Trophoblast cell (in vitro differentiated cells and primary cell): ENCODE measurements around the gene EPHB1.
A peak's percentile ranks its signal among the peaks of the same experiment; 100 is the strongest.
"Not testable (repeated sequence)": the region's sequence is repeated elsewhere in the genome, so short reads cannot be mapped to it uniquely, and the experiment has no call there.

Source experiments
- DNase-seq, 2 donors: peaks; one replicate each; pipeline ENCODE4 v3.0.0-alpha.2; 2016
- H2AFZ ChIP-seq: 2 replicates; pipeline ENCODE4 v1.6.1; 2013; ENCODE audit warnings: low read length, moderate library complexity, mild to moderate bottlenecking; ENCODE audit not compliant: insufficient read depth, poor library complexity
- H2AK5ac ChIP-seq: 2 replicates; pipeline ENCODE4 v1.6.1; 2013; ENCODE audit warnings: mild to moderate bottlenecking, low read length
- H2BK120ac ChIP-seq: 2 replicates; pipeline ENCODE4 v1.6.1; 2013; ENCODE audit warnings: low read length, mild to moderate bottlenecking, moderate library complexity; ENCODE audit not compliant: insufficient read depth, poor library complexity
- H2BK12ac ChIP-seq: 2 replicates; pipeline ENCODE4 v1.6.1; 2013; ENCODE audit warnings: mild to moderate bottlenecking, low read length, moderate library complexity
- H2BK5ac ChIP-seq: 2 replicates; pipeline ENCODE4 v1.6.1; 2013; ENCODE audit warnings: low read length, low read depth, moderate library complexity, mild to moderate bottlenecking; ENCODE audit not compliant: poor library complexity
- H3K14ac ChIP-seq: 2 replicates; pipeline ENCODE4 v1.6.1; 2013; ENCODE audit warnings: mild to moderate bottlenecking, low read length
- H3K18ac ChIP-seq: 2 replicates; pipeline ENCODE4 v1.6.1; 2013; ENCODE audit warnings: mild to moderate bottlenecking, low read length
- H3K23ac ChIP-seq: 2 replicates; pipeline ENCODE4 v1.6.1; 2013; ENCODE audit warnings: low read length
- H3K27ac ChIP-seq: 2 replicates; pipeline ENCODE4 v1.5.1; 2013; ENCODE audit warnings: low read depth, mild to moderate bottlenecking, inconsistent platforms, low read length, moderate library complexity
- H3K27me3 ChIP-seq: 2 replicates; pipeline ENCODE4 v1.6.1; 2013; ENCODE audit warnings: inconsistent platforms, mild to moderate bottlenecking, low read length, moderate library complexity; ENCODE audit not compliant: insufficient read depth
- H3K36me3 ChIP-seq, 2 experiments: 1 replicate in 1 of 2; 2 replicates in 1 of 2; pipeline ENCODE4 v1.6.1; 2013; ENCODE audit warnings: low read length in 2 of 2, mild to moderate bottlenecking in 2 of 2, moderate library complexity in 1 of 2; ENCODE audit not compliant: insufficient read depth in 2 of 2, control insufficient read depth in 1 of 2
- H3K4ac ChIP-seq: 2 replicates; pipeline ENCODE4 v1.6.1; 2013; ENCODE audit warnings: low read depth, mild to moderate bottlenecking, low read length, moderate library complexity
- H3K4me1 ChIP-seq, 2 experiments: 1 replicate in 1 of 2; 2 replicates in 1 of 2; pipeline ENCODE4 v1.6.1; 2013; ENCODE audit warnings: low read length in 2 of 2, mild to moderate bottlenecking in 2 of 2, moderate library complexity in 1 of 2; ENCODE audit not compliant: insufficient read depth in 2 of 2, control insufficient read depth in 1 of 2
- H3K4me2 ChIP-seq: 2 replicates; pipeline ENCODE4 v1.6.1; 2013; ENCODE audit warnings: inconsistent platforms, mild to moderate bottlenecking, low read length, moderate library complexity
- H3K4me3 ChIP-seq: 2 replicates; pipeline ENCODE4 v1.5.1; 2013; ENCODE audit warnings: mild to moderate bottlenecking, low read depth, low read length, inconsistent platforms
- H3K79me1 ChIP-seq: one replicate; pipeline ENCODE4 v1.6.1; 2013; ENCODE audit warnings: low read length
- H3K79me2 ChIP-seq: 2 replicates; pipeline ENCODE4 v1.6.1; 2013; ENCODE audit warnings: low read length, mild to moderate bottlenecking; ENCODE audit not compliant: control insufficient read depth, insufficient read depth, poor library complexity
- H3K9ac ChIP-seq: 2 replicates; pipeline ENCODE4 v1.6.1; 2013; ENCODE audit warnings: mild to moderate bottlenecking, low read length
- H3K9me3 ChIP-seq: 2 replicates; pipeline ENCODE4 v1.6.1; 2013; ENCODE audit warnings: low read depth, mild to moderate bottlenecking, control low read depth, inconsistent platforms, low read length; ENCODE audit not compliant: insufficient read depth
- H4K12ac ChIP-seq: 2 replicates; pipeline ENCODE4 v1.6.1; 2013; ENCODE audit warnings: low read depth, mild to moderate bottlenecking, low read length, moderate library complexity
- H4K8ac ChIP-seq: 2 replicates; pipeline ENCODE4 v1.6.1; 2013; ENCODE audit warnings: low read depth, mild to moderate bottlenecking, low read length, moderate library complexity
- H4K91ac ChIP-seq: one replicate; pipeline ENCODE4 v1.6.1; 2013; ENCODE audit warnings: low read depth, mild to moderate bottlenecking, low read length, moderate library complexity
- WGBS: extraction: QIAGEN DNeasy Blood & Tissue Kit; methylation state at CpG from one replicate; pipeline ENCODE4 v1.1.7; 2013; ENCODE audit warnings: missing lambda C conversion rate; ENCODE audit not compliant: insufficient read length, insufficient coverage; ENCODE audit errors: extremely low coverage; 5-methylcytosine and 5-hydroxymethylcytosine counted together

Gene EPHB1

GRCh38 chr3:135030768-135031615, 235.9 kb downstream of the EPHB1 start:
- H3K9me3 ChIP-seq, H4K91ac ChIP-seq, H3K79me1 ChIP-seq, H3K79me2 ChIP-seq, H2AK5ac ChIP-seq, DNase-seq, H3K9ac ChIP-seq, H3K4ac ChIP-seq, H3K27me3 ChIP-seq, H3K36me3 ChIP-seq, H3K23ac ChIP-seq, H4K12ac ChIP-seq, H3K27ac ChIP-seq, H2BK5ac ChIP-seq, H3K18ac ChIP-seq, H2AFZ ChIP-seq, H2BK12ac ChIP-seq, H3K14ac ChIP-seq, H2BK120ac ChIP-seq, H3K4me1 ChIP-seq: not testable (repeated sequence)
- Histone ChIP-seq H3K4me3 (peak overlapping the region; percentile 64), H3K4me2 (peak overlapping the region; percentile 69), H4K8ac (peak overlapping the region; percentile 35)
- WGBS = no CpG with 5 or more reads among the region's 27 CpGs

- no peaks in the 10 kb centered on the region for H3K27me3 ChIP-seq
- no peak overlapping the region for H3K18ac ChIP-seq
- no peak overlapping the region for H3K4me3 ChIP-seq
- no peak overlapping the region for H2BK120ac ChIP-seq
- H3K4ac ChIP-seq = no peak overlapping the region
- no peak overlapping the region for H2AK5ac ChIP-seq
- no peak overlapping the region for H4K91ac ChIP-seq
- H2AFZ ChIP-seq = no peak overlapping the region
- no peaks in the 10 kb centered on the region for H3K9me3 ChIP-seq
- no peaks in the 10 kb centered on the region for H3K4me1 ChIP-seq
- H2BK12ac ChIP-seq = no peak overlapping the region
- WGBS = no CpG with 5 or more reads among the region's 7 CpGs
- no peak overlapping the region for H3K9ac ChIP-seq
- no peak overlapping the region for H3K27ac ChIP-seq
- no peak overlapping the region for H3K23ac ChIP-seq
- H2BK5ac ChIP-seq = no peak overlapping the region
- no peaks in the 10 kb centered on the region for H3K79me2 ChIP-seq
- no peak overlapping the region for H4K8ac ChIP-seq
- no peak overlapping the region for H3K4me2 ChIP-seq
- H3K14ac ChIP-seq = no peak overlapping the region
- no peaks in the 10 kb centered on the region for H3K79me1 ChIP-seq
- H3K36me3 ChIP-seq = no peaks in the 10 kb centered on the region
- no peak overlapping the region for H4K12ac ChIP-seq
- DNase-seq = no peak
Measured at GRCh38 chr3:135033737-135034136, 238.7 kb downstream of the EPHB1 start.

- H3K4me2 ChIP-seq = no peak overlapping the region
- H3K18ac ChIP-seq = no peak overlapping the region
- H2BK5ac ChIP-seq = no peak overlapping the region
- no peaks in the 10 kb centered on the region for H3K27me3 ChIP-seq
- no peak overlapping the region for H3K27ac ChIP-seq
- no peak for DNase-seq
- H4K91ac ChIP-seq = no peak overlapping the region
- no peak overlapping the region for H3K4me3 ChIP-seq
- H4K8ac ChIP-seq = no peak overlapping the region
- H2BK120ac ChIP-seq = no peak overlapping the region
- H3K4me1 ChIP-seq = no peaks in the 10 kb centered on the region
- H3K4ac ChIP-seq = no peak overlapping the region
- H3K9me3 ChIP-seq = no peaks in the 10 kb centered on the region
- H2AK5ac ChIP-seq = no peak overlapping the region
- H3K23ac ChIP-seq = no peak overlapping the region
- H3K79me2 ChIP-seq = no peaks in the 10 kb centered on the region
- no peaks in the 10 kb centered on the region for H3K79me1 ChIP-seq
- no peak overlapping the region for H3K9ac ChIP-seq
- no peak overlapping the region for H3K14ac ChIP-seq
- H3K36me3 ChIP-seq = no peaks in the 10 kb centered on the region
- WGBS = no CpG with 5 or more reads among the region's 4 CpGs
- no peak overlapping the region for H4K12ac ChIP-seq
- no peak overlapping the region for H2BK12ac ChIP-seq
- H2AFZ ChIP-seq = no peak overlapping the region
Measured at GRCh38 chr3:135034291-135034768, 239.3 kb downstream of the EPHB1 start.

- Histone ChIP-seq H2BK12ac (no peak overlapping the region), H4K91ac (no peak overlapping the region), H2AFZ (no peak overlapping the region), H3K27ac (no peak overlapping the region), H3K4ac (no peak overlapping the region), H3K18ac (no peak overlapping the region), H3K79me1 (no peaks in the 10 kb centered on the region), H3K36me3 (no peaks in the 10 kb centered on the region), H3K4me3 (peak overlapping the region; percentile 18), H3K4me1 (no peaks in the 10 kb centered on the region), H3K23ac (no peak overlapping the region), H3K9ac (no peak overlapping the region), H3K27me3 (no peaks in the 10 kb centered on the region), H2BK120ac (no peak overlapping the region), H3K79me2 (no peaks in the 10 kb centered on the region), H3K9me3 (no peaks in the 10 kb centered on the region), H4K8ac (no peak overlapping the region), H2AK5ac (no peak overlapping the region), H3K14ac (no peak overlapping the region), H4K12ac (no peak overlapping the region), H2BK5ac (no peak overlapping the region), H3K4me2 (no peak overlapping the region)
- WGBS = no CpG with 5 or more reads among the region's 6 CpGs
- no peak for DNase-seq
Measured at GRCh38 chr3:135034891-135035440, 239.9 kb downstream of the EPHB1 start.
